ENCODE results near the gene GPR119. TPM values are rescaled to one million over a fixed set of nuclear protein-coding genes. Genes with fewer than 3 reads are reported as not detected.

The GPR119 gene
- total RNA-seq, 1 donor from 2014 or later: not detected

GRCh38 chrX:130401415-130402207, 16.1 kb upstream of the GPR119 start, which contains the start of gene RBMX2:
RBMX2 (plus strand) TSS chrX:130401987; CDS start chrX:130402033, 46 bp downstream.
- Mint-ChIP-seq H3K4me3 (ENCODE audit: unreplicated experiment) (peak within 1 kb of the TSS; percentile 82), H3K27me3 (ENCODE audit: unreplicated experiment) (peaks cover 10% of the 10 kb centered on the region), H3K36me3 (ENCODE audit: unreplicated experiment) (peaks cover 3% of the 10 kb centered on the region), H3K27ac (ENCODE audit: unreplicated experiment) (peak within 1 kb of the TSS; percentile 91), H3K9me3 (ENCODE audit: unreplicated experiment) (no peaks in the 10 kb centered on the region), H3K4me1 (ENCODE audit: unreplicated experiment) (no peaks in the 10 kb centered on the region)
- peak; percentile 92 for DNase-seq (ENCODE audit: extremely low spot score, unreplicated experiment)
- TF ChIP-seq CTCF (IDR thresholded peaks at IDR 0.05): no peak

GRCh38 chrX:130395341-130395740, 9.9 kb upstream of the GPR119 start:
- H3K9me3 Mint-ChIP-seq (ENCODE audit: unreplicated experiment): no peaks in the 10 kb centered on the region
- peak; percentile 23 for DNase-seq (ENCODE audit: extremely low spot score, unreplicated experiment)
- no peaks in the 10 kb centered on the region for H3K36me3 Mint-ChIP-seq (ENCODE audit: unreplicated experiment)
- no peak overlapping the region for H3K4me3 Mint-ChIP-seq (ENCODE audit: unreplicated experiment)
- H3K27ac Mint-ChIP-seq (ENCODE audit: unreplicated experiment): no peak overlapping the region
- peaks cover 22% of the 10 kb centered on the region for H3K27me3 Mint-ChIP-seq (ENCODE audit: unreplicated experiment)
- no peaks in the 10 kb centered on the region for H3K4me1 Mint-ChIP-seq (ENCODE audit: unreplicated experiment)
- TF ChIP-seq CTCF (IDR thresholded peaks at IDR 0.05): no peak

GRCh38 chrX:130393451-130394074, 8.1 kb upstream of the GPR119 start:
- H3K9me3 Mint-ChIP-seq (ENCODE audit: unreplicated experiment): no peaks in the 10 kb centered on the region
- no peaks in the 10 kb centered on the region for H3K4me1 Mint-ChIP-seq (ENCODE audit: unreplicated experiment)
- no peaks in the 10 kb centered on the region for H3K36me3 Mint-ChIP-seq (ENCODE audit: unreplicated experiment)
- H3K27me3 Mint-ChIP-seq (ENCODE audit: unreplicated experiment): peaks cover 14% of the 10 kb centered on the region
- H3K27ac Mint-ChIP-seq (ENCODE audit: unreplicated experiment): no peak overlapping the region
- no peak overlapping the region for H3K4me3 Mint-ChIP-seq (ENCODE audit: unreplicated experiment)
- peak; percentile 76 for TF ChIP-seq CTCF (IDR thresholded peaks at IDR 0.05)
- peak; percentile 83 for DNase-seq (ENCODE audit: extremely low spot score, unreplicated experiment)

- DNase-seq (ENCODE audit: extremely low spot score, unreplicated experiment): no peak
- H3K27me3 Mint-ChIP-seq (ENCODE audit: unreplicated experiment): peaks cover 5% of the 10 kb centered on the region
- H3K4me1 Mint-ChIP-seq (ENCODE audit: unreplicated experiment): no peaks in the 10 kb centered on the region
- H3K4me3 Mint-ChIP-seq (ENCODE audit: unreplicated experiment): no peak overlapping the region
- H3K9me3 Mint-ChIP-seq (ENCODE audit: unreplicated experiment): no peaks in the 10 kb centered on the region
- no peaks in the 10 kb centered on the region for H3K36me3 Mint-ChIP-seq (ENCODE audit: unreplicated experiment)
- H3K27ac Mint-ChIP-seq (ENCODE audit: unreplicated experiment): no peak overlapping the region
- no peak for TF ChIP-seq CTCF (IDR thresholded peaks at IDR 0.05)
Measured at GRCh38 chrX:130386408-130386808, 934 bp upstream of the GPR119 start.

GRCh38 chrX:130378024-130378669, 7.3 kb downstream of the GPR119 start:
- H3K27me3 Mint-ChIP-seq (ENCODE audit: unreplicated experiment): peaks cover 4% of the 10 kb centered on the region
- no peaks in the 10 kb centered on the region for H3K36me3 Mint-ChIP-seq (ENCODE audit: unreplicated experiment)
- no peak overlapping the region for H3K4me3 Mint-ChIP-seq (ENCODE audit: unreplicated experiment)
- H3K9me3 Mint-ChIP-seq (ENCODE audit: unreplicated experiment): no peaks in the 10 kb centered on the region
- H3K27ac Mint-ChIP-seq (ENCODE audit: unreplicated experiment): no peak overlapping the region
- H3K4me1 Mint-ChIP-seq (ENCODE audit: unreplicated experiment): no peaks in the 10 kb centered on the region
- no peak for TF ChIP-seq CTCF (IDR thresholded peaks at IDR 0.05)
- no peak for DNase-seq (ENCODE audit: extremely low spot score, unreplicated experiment)

Measured in osteocyte (in vitro differentiated cells).